Measurements from ENCODE around the gene PTGDS. TPM values are rescaled to one million over a fixed set of nuclear protein-coding genes. Genes with fewer than 3 reads are reported as not detected.

Gene PTGDS
- total RNA-seq, 1 donor from 2014 or later = 477 TPM

GRCh38 chr9:137007108-137007815, 30.0 kb downstream of the PTGDS start:
- H3K36me3 ChIP-seq = no peaks in the 10 kb centered on the region

GRCh38 chr9:137007816-137008270, 30.5 kb downstream of the PTGDS start:
- no peaks in the 10 kb centered on the region for H3K9me3 ChIP-seq
- peaks cover 5% of the 10 kb centered on the region for H3K4me1 ChIP-seq
- ATAC-seq (no peak), DNase-seq (no peak)
- intact Hi-C loops (cut with DNase I) = no loop called here
- no peak for TF ChIP-seq CTCF (IDR thresholded peaks at IDR 0.05)
- no peaks in the 10 kb centered on the region for H3K36me3 ChIP-seq
- no peaks in the 10 kb centered on the region for H3K27me3 ChIP-seq
- no peak overlapping the region for H3K27ac ChIP-seq
- no peak overlapping the region for H3K4me3 ChIP-seq

More at GRCh38 chr9:137007108-137007815, 30.0 kb downstream of the PTGDS start:
- Histone ChIP-seq H3K9me3 (no peaks in the 10 kb centered on the region), H3K27me3 (no peaks in the 10 kb centered on the region), H3K27ac (no peak overlapping the region), H3K4me3 (no peak overlapping the region), H3K4me1 (peaks cover 5% of the 10 kb centered on the region)
- intact Hi-C loops (cut with DNase I) = no loop called here
- ATAC-seq (peak; percentile 13), DNase-seq (no peak)
- no peak for TF ChIP-seq CTCF (IDR thresholded peaks at IDR 0.05)

- no peak for TF ChIP-seq CTCF (IDR thresholded peaks at IDR 0.05)
- ATAC-seq (no peak), DNase-seq (no peak)
Measured at GRCh38 chr9:137008312-137008711, 31.0 kb downstream of the PTGDS start.

GRCh38 chr9:137009217-137009616, 31.9 kb downstream of the PTGDS start:
- H3K4me3 ChIP-seq = no peak overlapping the region
- DNase-seq (no peak), ATAC-seq (no peak)
- no peaks in the 10 kb centered on the region for H3K36me3 ChIP-seq
- no peak for TF ChIP-seq CTCF (IDR thresholded peaks at IDR 0.05)
- intact Hi-C loops (cut with DNase I) = no loop called here
- no peak overlapping the region for H3K27ac ChIP-seq
- H3K4me1 ChIP-seq = peaks cover 5% of the 10 kb centered on the region
- H3K9me3 ChIP-seq = no peaks in the 10 kb centered on the region
- H3K27me3 ChIP-seq = no peaks in the 10 kb centered on the region

More at GRCh38 chr9:137008312-137008711, 31.0 kb downstream of the PTGDS start:
- H3K27ac ChIP-seq = no peak overlapping the region
- no peaks in the 10 kb centered on the region for H3K36me3 ChIP-seq
- no peak overlapping the region for H3K4me3 ChIP-seq
- peaks cover 5% of the 10 kb centered on the region for H3K4me1 ChIP-seq
- no peaks in the 10 kb centered on the region for H3K9me3 ChIP-seq
- intact Hi-C loops (cut with DNase I) = no loop called here
- no peaks in the 10 kb centered on the region for H3K27me3 ChIP-seq

- Histone ChIP-seq H3K4me1 (peaks cover 5% of the 10 kb centered on the region), H3K9me3 (no peaks in the 10 kb centered on the region), H3K27me3 (no peaks in the 10 kb centered on the region), H3K4me3 (no peak overlapping the region), H3K27ac (no peak overlapping the region), H3K36me3 (no peaks in the 10 kb centered on the region)
- ATAC-seq (no peak), DNase-seq (no peak)
- TF ChIP-seq CTCF (IDR thresholded peaks at IDR 0.05) = no peak
- intact Hi-C loops (cut with DNase I) = no loop called here
Measured at GRCh38 chr9:137009938-137010732, 32.8 kb downstream of the PTGDS start.

Measured in upper lobe of right lung (tissue), 1 donor.